MM.1S (cell line): ENCODE measurements around the gene APOA4.

Experiments used
- DNase-seq: peaks from one replicate; pipeline ENCODE4 v3.0.0-alpha.2; 2015
- H2AFZ ChIP-seq: fragments of 300-600 bp; sonication (generic); 2 replicates; pipeline ENCODE4 v1.6.0; 2016; ENCODE audit warnings: antibody characterized with exemption, low read length
- H3F3A ChIP-seq: fragments of 300-600 bp; sonication (generic); 2 replicates; pipeline ENCODE4 v1.6.1; 2016; ENCODE audit warnings: mild to moderate bottlenecking, antibody characterized with exemption, low read length, moderate library complexity, mixed read lengths; ENCODE audit not compliant: insufficient read depth
- H3K27ac ChIP-seq: fragments of 300-600 bp; sonication (generic); 2 replicates; pipeline ENCODE4 v1.5.1; 2016; ENCODE audit warnings: mild to moderate bottlenecking, low read length
- H3K27me3 ChIP-seq: fragments of 300-600 bp; sonication (generic); replicated peaks from 2 replicates; pipeline ENCODE4 v1.6.0; 2016; ENCODE audit warnings: low read length; ENCODE audit not compliant: insufficient read depth
- H3K36me3 ChIP-seq: fragments of 300-600 bp; sonication (generic); replicated peaks from 2 replicates; pipeline ENCODE4 v1.6.1; 2016; ENCODE audit warnings: mild to moderate bottlenecking, low read length, mixed read lengths; ENCODE audit not compliant: insufficient read depth
- H3K4me1 ChIP-seq: fragments of 300-600 bp; sonication (generic); 2 replicates; pipeline ENCODE4 v1.6.1; 2016; ENCODE audit warnings: low read length, mixed read lengths
- H3K4me2 ChIP-seq: fragments of 300-600 bp; sonication (generic); 2 replicates; pipeline ENCODE4 v1.6.0; 2016; ENCODE audit warnings: low read depth, low read length
- H3K4me3 ChIP-seq: fragments of 300-600 bp; sonication (generic); 2 replicates; pipeline ENCODE4 v1.5.1; 2016; ENCODE audit warnings: low read length, mixed read lengths
- H3K79me2 ChIP-seq: fragments of 300-600 bp; sonication (generic); 2 replicates; pipeline ENCODE4 v1.6.1; 2016; ENCODE audit warnings: mixed run types, low read length, mixed read lengths
- H3K9ac ChIP-seq: fragments of 300-600 bp; sonication (generic); 2 replicates; pipeline ENCODE4 v1.6.1; 2016; ENCODE audit warnings: low read length, mixed read lengths
- H3K9me2 ChIP-seq: fragments of 300-600 bp; sonication (generic); replicated peaks from 2 replicates; pipeline ENCODE4 v1.6.1; 2016; ENCODE audit warnings: mild to moderate bottlenecking, low read length, mixed read lengths; ENCODE audit not compliant: insufficient read depth
- H3K9me3 ChIP-seq: fragments of 300-600 bp; sonication (generic); replicated peaks from 2 replicates; pipeline ENCODE4 v1.6.1; 2016; ENCODE audit warnings: mild to moderate bottlenecking, low read length, mixed read lengths; ENCODE audit not compliant: insufficient read depth
- H4K20me1 ChIP-seq: fragments of 300-600 bp; sonication (generic); 2 replicates; pipeline ENCODE4 v1.6.1; 2016; ENCODE audit warnings: mild to moderate bottlenecking, low read length, moderate library complexity, mixed read lengths; ENCODE audit not compliant: insufficient read depth
- CTCF ChIP-seq: fragments of 300-600 bp; sonication (generic); IDR thresholded peaks from 2 replicates; pipeline ENCODE4 v1.5.1; 2016; ENCODE audit warnings: antibody characterized with exemption, low read length, mixed read lengths
- EZH2 ChIP-seq: fragments of 300-600 bp; sonication (generic); optimal IDR thresholded peaks from 2 replicates; pipeline ENCODE3; 2017; ENCODE audit warnings: low read depth, mild to moderate bottlenecking, antibody characterized with exemption, low read length, mixed read lengths
- EZH2phosphoT487 ChIP-seq: fragments of 300-600 bp; sonication (generic); IDR thresholded peaks from 2 replicates; pipeline ENCODE4 v1.6.1; 2018; ENCODE audit warnings: antibody characterized with exemption, low read length

APOA4 gene

GRCh38 chr11:116786966-116787365 is 36.1 kb downstream of the APOA4 start:
- Histone ChIP-seq H4K20me1 (no peaks in the 10 kb centered on the region), H3K36me3 (0 out of 2 replicates have a peak, but pooled peaks cover 8% of the 10 kb centered on the region), H3K4me2 (peak overlapping the region; percentile 85), H3F3A (no peaks in the 10 kb centered on the region; the same call in 1 of the 2 replicates), H3K9ac (peak overlapping the region; percentile 88), H3K27ac (no peak overlapping the region), H2AFZ (no peak overlapping the region), H3K4me3 (peak overlapping the region; percentile 89), H3K9me3 (no peaks in the 10 kb centered on the region), H3K9me2 (no peaks in the 10 kb centered on the region), H3K27me3 (no peaks in the 10 kb centered on the region), H3K79me2 (peaks cover 26% of the 10 kb centered on the region), H3K4me1 (peaks cover 20% of the 10 kb centered on the region)
- TF ChIP-seq EZH2 = no peak
- TF ChIP-seq EZH2phosphoT487 = no peak
- no peak for DNase-seq

- no peak overlapping the region for H3K9ac ChIP-seq
- no peak overlapping the region for H2AFZ ChIP-seq
- H3F3A ChIP-seq = no peaks in the 10 kb centered on the region; the same call in 1 of the 2 replicates
- TF ChIP-seq CTCF (no peak), EZH2phosphoT487 (no peak), EZH2 (no peak)
- no peaks in the 10 kb centered on the region for H3K9me3 ChIP-seq
- H3K27ac ChIP-seq = no peak overlapping the region
- H3K79me2 ChIP-seq = peaks cover 26% of the 10 kb centered on the region
- DNase-seq = no peak
- H3K9me2 ChIP-seq = no peaks in the 10 kb centered on the region
- 0 out of 2 replicates have a peak, but pooled peaks cover 8% of the 10 kb centered on the region for H3K36me3 ChIP-seq
- no peak overlapping the region for H3K4me3 ChIP-seq
- peaks cover 14% of the 10 kb centered on the region; the same call in 1 of the 2 replicates for H3K4me1 ChIP-seq
- no peaks in the 10 kb centered on the region for H4K20me1 ChIP-seq
- H3K27me3 ChIP-seq = no peaks in the 10 kb centered on the region
- peak overlapping the region; percentile 85; the same call in 1 of the 2 replicates for H3K4me2 ChIP-seq
Measured at GRCh38 chr11:116786326-116786725, 36.8 kb downstream of the APOA4 start.

GRCh38 chr11:116782728-116783127 is 40.4 kb downstream of the APOA4 start:
- no peak for DNase-seq
- Histone ChIP-seq H3K9me2 (no peaks in the 10 kb centered on the region), H3K9me3 (no peaks in the 10 kb centered on the region), H4K20me1 (no peaks in the 10 kb centered on the region), H3K9ac (no peak overlapping the region), H3K27ac (no peak overlapping the region), H3F3A (peaks cover 5% of the 10 kb centered on the region), H2AFZ (no peak overlapping the region), H3K4me3 (no peak overlapping the region), H3K4me2 (no peak overlapping the region), H3K36me3 (peaks cover 24% of the 10 kb centered on the region; the same call in 1 of the 2 replicates), H3K79me2 (peaks cover 24% of the 10 kb centered on the region), H3K27me3 (no peaks in the 10 kb centered on the region), H3K4me1 (peaks cover 11% of the 10 kb centered on the region)
- TF ChIP-seq EZH2 (no peak), EZH2phosphoT487 (no peak), CTCF (no peak)

GRCh38 chr11:116778556-116778955 is 44.5 kb downstream of the APOA4 start:
- Histone ChIP-seq H3K36me3 (peaks cover 24% of the 10 kb centered on the region; the same call in 1 of the 2 replicates), H3K4me2 (no peak overlapping the region), H3K9ac (no peak overlapping the region), H3K9me2 (no peaks in the 10 kb centered on the region), H3K9me3 (no peaks in the 10 kb centered on the region), H2AFZ (no peak overlapping the region), H3K27me3 (no peaks in the 10 kb centered on the region), H3K79me2 (no peaks in the 10 kb centered on the region), H3F3A (peaks cover 30% of the 10 kb centered on the region), H3K27ac (no peak overlapping the region), H3K4me1 (peaks cover 29% of the 10 kb centered on the region), H4K20me1 (no peaks in the 10 kb centered on the region), H3K4me3 (no peak overlapping the region)
- no peak for DNase-seq
- TF ChIP-seq CTCF (no peak), EZH2 (no peak), EZH2phosphoT487 (no peak)
